Mesothelial cell of epicardium (in vitro differentiated cells): ENCODE measurements around the gene DNMBP. TPM values are rescaled to one million over a fixed set of nuclear protein-coding genes. Genes with fewer than 3 reads are reported as not detected.
A peak's percentile ranks its signal among the peaks of the same experiment; 100 is the strongest.

Source experiments
- DNase-seq, 2 experiments: peaks; one replicate each; pipeline ENCODE4 v3.0.0; 2021; ENCODE audit warnings: low spot score in 2 of 2; ENCODE audit not compliant: unreplicated experiment in 2 of 2
- H3K27ac Mint-ChIP-seq: 2 replicates; pipeline ENCODE4 v1.8.0; 2021; ENCODE audit warnings: mixed read lengths
- H3K27me3 Mint-ChIP-seq: 2 replicates; pipeline ENCODE4 v1.8.0; 2021; ENCODE audit warnings: low read depth, mixed read lengths
- H3K36me3 Mint-ChIP-seq: 2 replicates; pipeline ENCODE4 v1.8.0; 2021; ENCODE audit warnings: mixed read lengths
- H3K4me1 Mint-ChIP-seq: 2 replicates; pipeline ENCODE4 v1.8.0; 2021; ENCODE audit warnings: mixed read lengths
- H3K4me3 Mint-ChIP-seq: 2 replicates; pipeline ENCODE4 v1.8.0; 2021; ENCODE audit warnings: mild to moderate bottlenecking, moderate library complexity, mixed read lengths
- H3K9me3 Mint-ChIP-seq: 2 replicates; pipeline ENCODE4 v1.8.0; 2021; ENCODE audit warnings: mixed read lengths
- CTCF ChIP-seq: fragments of 200-600 bp; sonication (generic); IDR thresholded peaks from one replicate; pipeline ENCODE4 v1.5.0; 2021; ENCODE audit warnings: antibody characterized with exemption; ENCODE audit not compliant: unreplicated experiment
- total RNA-seq: library from RNA; stranded (reverse); gene quantifications from 3 replicates; pipeline ENCODE4 v1.2.1, GENCODE V29; 2021

Gene DNMBP
- total RNA-seq, 1 donor from 2014 or later: 35.8 TPM

GRCh38 chr10:100045592-100045991, 35.8 kb upstream of the DNMBP start:
- Mint-ChIP-seq H3K36me3 (no peaks in the 10 kb centered on the region), H3K4me1 (peaks cover 19% of the 10 kb centered on the region), H3K4me3 (no peak overlapping the region), H3K9me3 (no peaks in the 10 kb centered on the region), H3K27ac (peak overlapping the region; percentile 80), H3K27me3 (no peaks in the 10 kb centered on the region)
- TF ChIP-seq CTCF: no peak
- no peak for DNase-seq

- Mint-ChIP-seq H3K4me3 (no peak overlapping the region), H3K27ac (peak overlapping the region; percentile 87), H3K27me3 (no peaks in the 10 kb centered on the region), H3K9me3 (no peaks in the 10 kb centered on the region), H3K36me3 (no peaks in the 10 kb centered on the region), H3K4me1 (peaks cover 25% of the 10 kb centered on the region)
- no peak for TF ChIP-seq CTCF
- no peak for DNase-seq
These were observed 34.0 kb upstream of the DNMBP start for GRCh38 chr10:100043796-100044195.

- Mint-ChIP-seq H3K27me3 (no peaks in the 10 kb centered on the region), H3K36me3 (no peaks in the 10 kb centered on the region), H3K4me1 (peaks cover 30% of the 10 kb centered on the region), H3K27ac (peak overlapping the region; percentile 87), H3K4me3 (no peak overlapping the region), H3K9me3 (no peaks in the 10 kb centered on the region)
- DNase-seq: no peak
- no peak for TF ChIP-seq CTCF
These were observed 33.6 kb upstream of the DNMBP start for GRCh38 chr10:100043344-100043743.

GRCh38 chr10:100041306-100042002, 31.7 kb upstream of the DNMBP start:
- no peaks in the 10 kb centered on the region for H3K9me3 Mint-ChIP-seq
- peaks cover 41% of the 10 kb centered on the region for H3K4me1 Mint-ChIP-seq
- H3K36me3 Mint-ChIP-seq: no peaks in the 10 kb centered on the region
- DNase-seq: no peak
- no peaks in the 10 kb centered on the region for H3K27me3 Mint-ChIP-seq
- TF ChIP-seq CTCF: no peak
- H3K27ac Mint-ChIP-seq: no peak overlapping the region
- no peak overlapping the region for H3K4me3 Mint-ChIP-seq

GRCh38 chr10:100038561-100039071, 28.9 kb upstream of the DNMBP start:
- no peak for TF ChIP-seq CTCF

More at GRCh38 chr10:100038561-100039071, 28.9 kb upstream of the DNMBP start:
- Mint-ChIP-seq H3K27ac (peak overlapping the region; percentile 80), H3K27me3 (no peaks in the 10 kb centered on the region), H3K36me3 (peaks cover under 1% of the 10 kb centered on the region), H3K4me1 (peaks cover 37% of the 10 kb centered on the region), H3K9me3 (peaks cover 1% of the 10 kb centered on the region), H3K4me3 (no peak overlapping the region)
- no peak for DNase-seq
